DOHH2 (cell line): ENCODE measurements around the gene SLC26A8.
"Not testable (repeated sequence)": the region's sequence is repeated elsewhere in the genome, so short reads cannot be mapped to it uniquely, and the experiment has no call there.

Experiments used
- H3F3A ChIP-seq: fragments of 200-600 bp; sonication (generic), shearing (Covaris generic); 2 replicates; pipeline ENCODE4 v1.6.0; 2016; ENCODE audit warnings: antibody characterized with exemption, mild to moderate bottlenecking; ENCODE audit not compliant: control insufficient read depth, insufficient read depth
- H3K27ac ChIP-seq: fragments of 200-600 bp; sonication (generic); 2 replicates; pipeline ENCODE4 v1.5.1; 2014; ENCODE audit warnings: low read depth, mild to moderate bottlenecking, low read length, moderate library complexity
- H3K27me3 ChIP-seq: fragments of 200-600 bp; sonication (generic); 2 replicates; pipeline ENCODE4 v1.6.1; 2014; ENCODE audit warnings: mild to moderate bottlenecking, low read length, mixed read lengths; ENCODE audit not compliant: control insufficient read depth
- H3K36me3 ChIP-seq: fragments of 200-600 bp; sonication (generic); 2 replicates; pipeline ENCODE4 v1.6.1; 2014; ENCODE audit warnings: mild to moderate bottlenecking, low read length, moderate library complexity, mixed read lengths; ENCODE audit not compliant: control insufficient read depth
- H3K4me1 ChIP-seq: fragments of 200-600 bp; sonication (generic); 2 replicates; pipeline ENCODE4 v1.6.1; 2014; ENCODE audit warnings: mild to moderate bottlenecking, low read length, mixed read lengths; ENCODE audit not compliant: control insufficient read depth
- H3K4me2 ChIP-seq: fragments of 200-600 bp; sonication (generic); 2 replicates; pipeline ENCODE4 v1.6.0; 2014; ENCODE audit warnings: mild to moderate bottlenecking, low read length, moderate library complexity
- H3K4me3 ChIP-seq: fragments of 200-600 bp; sonication (generic); 2 replicates; pipeline ENCODE4 v1.5.1; 2014; ENCODE audit warnings: mild to moderate bottlenecking, low read length, mixed read lengths
- H3K79me2 ChIP-seq: fragments of 200-600 bp; sonication (generic); 2 replicates; pipeline ENCODE4 v1.6.1; 2014; ENCODE audit warnings: mild to moderate bottlenecking, low read length, mixed read lengths; ENCODE audit not compliant: control insufficient read depth
- H3K9me2 ChIP-seq: fragments of 200-600 bp; sonication (generic); replicated peaks from 2 replicates; pipeline ENCODE4 v1.6.1; 2014; ENCODE audit warnings: mild to moderate bottlenecking, low read length, mixed read lengths; ENCODE audit not compliant: control insufficient read depth
- H3K9me3 ChIP-seq: fragments of 200-600 bp; sonication (generic); 2 replicates; pipeline ENCODE4 v1.6.1; 2014; ENCODE audit warnings: antibody characterized with exemption, low read length, mixed read lengths; ENCODE audit not compliant: control insufficient read depth, insufficient read depth
- H4K20me1 ChIP-seq: fragments of 200-600 bp; sonication (generic); 2 replicates; pipeline ENCODE4 v1.6.0; 2014; ENCODE audit warnings: low read depth, mild to moderate bottlenecking, antibody characterized with exemption, low read length, moderate library complexity; ENCODE audit not compliant: control insufficient read depth, insufficient read depth
- EZH2phosphoT487 ChIP-seq: fragments of 200-600 bp; sonication (generic); IDR thresholded peaks from 2 replicates; pipeline ENCODE4 v1.6.1; 2017; ENCODE audit warnings: borderline replicate concordance, mild to moderate bottlenecking, antibody characterized with exemption, low read length, moderate library complexity, mixed read lengths
- TF ChIP-seq, protein P1 (sequence below): fragments of 200-600 bp; sonication (generic); IDR thresholded peaks from one replicate; pipeline ENCODE4 v1.5.1; 2014; ENCODE audit warnings: antibody characterized with exemption, mild to moderate bottlenecking, low read depth, low read length; ENCODE audit not compliant: poor library complexity, severe bottlenecking

SLC26A8 gene

GRCh38 chr6:36035225-36035624 is 10.8 kb upstream of the SLC26A8 start:
- Histone ChIP-seq H3F3A (no peaks in the 10 kb centered on the region), H3K36me3 (no peaks in the 10 kb centered on the region), H3K4me2 (no peak overlapping the region), H3K9me2 (no peaks in the 10 kb centered on the region), H3K4me1 (peaks cover 19% of the 10 kb centered on the region), H3K79me2 (peaks cover 98% of the 10 kb centered on the region), H3K4me3 (no peak overlapping the region), H3K9me3 (no peaks in the 10 kb centered on the region), H3K27ac (no peak overlapping the region), H4K20me1 (peaks cover 5% of the 10 kb centered on the region), H3K27me3 (no peaks in the 10 kb centered on the region)
- TF ChIP-seq, protein P1, sequence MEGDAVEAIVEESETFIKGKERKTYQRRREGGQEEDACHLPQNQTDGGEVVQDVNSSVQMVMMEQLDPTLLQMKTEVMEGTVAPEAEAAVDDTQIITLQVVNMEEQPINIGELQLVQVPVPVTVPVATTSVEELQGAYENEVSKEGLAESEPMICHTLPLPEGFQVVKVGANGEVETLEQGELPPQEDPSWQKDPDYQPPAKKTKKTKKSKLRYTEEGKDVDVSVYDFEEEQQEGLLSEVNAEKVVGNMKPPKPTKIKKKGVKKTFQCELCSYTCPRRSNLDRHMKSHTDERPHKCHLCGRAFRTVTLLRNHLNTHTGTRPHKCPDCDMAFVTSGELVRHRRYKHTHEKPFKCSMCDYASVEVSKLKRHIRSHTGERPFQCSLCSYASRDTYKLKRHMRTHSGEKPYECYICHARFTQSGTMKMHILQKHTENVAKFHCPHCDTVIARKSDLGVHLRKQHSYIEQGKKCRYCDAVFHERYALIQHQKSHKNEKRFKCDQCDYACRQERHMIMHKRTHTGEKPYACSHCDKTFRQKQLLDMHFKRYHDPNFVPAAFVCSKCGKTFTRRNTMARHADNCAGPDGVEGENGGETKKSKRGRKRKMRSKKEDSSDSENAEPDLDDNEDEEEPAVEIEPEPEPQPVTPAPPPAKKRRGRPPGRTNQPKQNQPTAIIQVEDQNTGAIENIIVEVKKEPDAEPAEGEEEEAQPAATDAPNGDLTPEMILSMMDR = no peak
- no peak for TF ChIP-seq EZH2phosphoT487

DNA sequence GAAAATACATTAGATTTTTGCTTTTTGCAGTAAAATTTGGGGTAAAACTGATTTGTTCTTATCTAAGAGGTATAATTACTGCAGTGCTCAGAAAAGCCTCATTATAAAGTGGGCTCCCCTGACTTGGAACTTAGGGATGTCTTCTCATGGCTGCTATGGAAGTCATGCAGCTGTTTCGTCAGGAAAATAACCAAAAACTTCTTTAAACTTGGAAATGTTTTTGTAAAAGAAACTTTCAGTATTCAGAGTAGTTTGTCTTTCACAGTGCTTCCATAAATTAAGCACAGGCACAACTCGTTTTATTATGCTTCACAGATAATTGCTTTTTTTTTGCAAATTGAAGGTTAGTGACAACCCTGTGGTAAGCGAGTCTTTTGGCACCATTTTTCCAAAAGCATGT is 10.0 kb upstream of the SLC26A8 start:
- Histone ChIP-seq H3K4me2 (no peak overlapping the region), H4K20me1 (peaks cover 5% of the 10 kb centered on the region), H3K4me1 (peaks cover 25% of the 10 kb centered on the region), H3K36me3 (no peaks in the 10 kb centered on the region), H3K4me3 (no peak overlapping the region), H3K27me3 (no peaks in the 10 kb centered on the region), H3K79me2 (peaks cover 98% of the 10 kb centered on the region), H3F3A (no peaks in the 10 kb centered on the region), H3K9me2 (no peaks in the 10 kb centered on the region), H3K27ac (no peak overlapping the region), H3K9me3 (no peaks in the 10 kb centered on the region)
- TF ChIP-seq EZH2phosphoT487 = no peak
- TF ChIP-seq, protein P1 = no peak

- Histone ChIP-seq H3K4me3 (no peak overlapping the region), H3K4me1 (peaks cover 28% of the 10 kb centered on the region), H3K27me3 (no peaks in the 10 kb centered on the region), H3K79me2 (peaks cover 98% of the 10 kb centered on the region), H4K20me1 (peaks cover 1% of the 10 kb centered on the region), H3K4me2 (no peak overlapping the region), H3K36me3 (peaks cover 5% of the 10 kb centered on the region; the same call in 1 of the 2 replicates), H3K9me3 (no peaks in the 10 kb centered on the region), H3K9me2 (no peaks in the 10 kb centered on the region), H3K27ac (no peak overlapping the region), H3F3A (no peaks in the 10 kb centered on the region)
- no peak for TF ChIP-seq EZH2phosphoT487
- TF ChIP-seq, protein P1 = no peak
These were observed 9.5 kb upstream of the SLC26A8 start for GRCh38 chr6:36033935-36034334.

DNA sequence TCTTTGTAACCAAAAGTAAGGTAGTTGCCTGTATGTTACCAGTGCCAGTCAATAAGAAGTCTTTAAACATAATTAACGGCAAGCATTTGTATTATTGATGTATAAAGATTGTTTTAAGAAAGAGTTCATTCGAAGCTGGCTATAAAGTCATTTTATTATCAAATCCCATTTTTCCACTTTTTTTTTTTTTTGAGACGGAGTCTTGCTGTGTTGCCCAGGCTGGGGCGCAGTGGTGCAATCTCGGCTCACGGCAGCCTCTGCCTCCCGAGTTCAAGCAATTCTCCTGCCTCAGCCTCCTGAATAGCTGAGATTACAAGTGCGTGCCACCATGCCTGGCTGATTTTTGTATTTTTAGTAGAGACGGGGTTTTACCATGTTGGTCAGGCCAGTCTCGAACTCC is 8.7 kb upstream of the SLC26A8 start:
- Histone ChIP-seq H3K79me2 (peaks cover 98% of the 10 kb centered on the region), H3K4me1 (peaks cover 28% of the 10 kb centered on the region)
- H3F3A ChIP-seq, H3K27ac ChIP-seq, H4K20me1 ChIP-seq, H3K27me3 ChIP-seq, H3K9me2 ChIP-seq, H3K9me3 ChIP-seq, H3K4me2 ChIP-seq, H3K4me3 ChIP-seq, H3K36me3 ChIP-seq: not testable (repeated sequence)
